ENCODE data around the gene TRPV3.
"Not testable (repeated sequence)": the region's sequence is repeated elsewhere in the genome, so short reads cannot be mapped to it uniquely, and the experiment has no call there.

TRPV3 gene

DNA sequence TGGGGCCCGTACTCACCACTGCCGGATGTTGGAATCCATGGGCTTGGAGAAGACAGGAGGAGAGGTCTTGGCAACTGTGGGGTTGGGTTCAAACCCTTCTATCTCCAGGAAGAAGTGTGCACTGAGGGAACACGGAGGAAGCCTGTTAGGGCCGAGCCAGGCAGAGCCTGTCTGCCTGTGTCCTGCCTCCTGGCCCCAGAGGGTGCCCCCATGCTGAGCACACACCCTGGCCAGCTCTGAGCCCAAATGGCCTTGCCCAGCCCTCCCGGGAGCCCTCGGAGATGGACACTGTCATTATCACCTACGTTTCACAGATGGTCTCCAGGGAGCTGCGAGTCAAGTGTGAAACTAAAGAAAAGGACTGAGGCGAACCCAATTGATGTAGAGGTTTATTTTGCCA lies 12.5 kb downstream of the TRPV3 start:
- no peak for DNase-seq

DNA sequence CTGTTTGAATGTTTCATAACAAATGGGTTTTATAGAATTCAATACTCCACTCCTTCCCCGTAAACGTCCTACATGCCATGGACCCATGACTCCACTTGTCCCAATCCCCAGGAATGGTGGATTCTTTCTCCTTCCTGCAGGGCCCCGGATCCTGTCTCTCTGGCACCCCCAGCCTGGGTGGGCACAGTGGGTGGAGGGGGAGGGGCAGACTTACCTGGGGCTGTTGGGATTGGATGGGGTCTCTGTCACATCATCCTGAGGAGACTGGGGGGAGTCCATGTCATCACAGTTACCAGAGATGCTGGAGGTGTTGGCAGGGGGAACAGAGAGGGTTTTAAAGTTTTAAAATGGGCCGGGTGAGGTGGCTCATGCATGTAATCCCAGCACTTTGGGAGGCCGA lies 13.2 kb downstream of the TRPV3 start:
- DNase-seq, result no peak

- DNase-seq, result no peak
These were observed 14.2 kb downstream of the TRPV3 start for GRCh38 chr17:3543453-3543852.

GRCh38 chr17:3542410-3543088 lies 15.1 kb downstream of the TRPV3 start:
- no peak for DNase-seq

GRCh38 chr17:3539881-3540540 lies 17.6 kb downstream of the TRPV3 start:
- no peak for DNase-seq

- no peak for DNase-seq
These were observed 20.9 kb downstream of the TRPV3 start for GRCh38 chr17:3536716-3537115.

DNA sequence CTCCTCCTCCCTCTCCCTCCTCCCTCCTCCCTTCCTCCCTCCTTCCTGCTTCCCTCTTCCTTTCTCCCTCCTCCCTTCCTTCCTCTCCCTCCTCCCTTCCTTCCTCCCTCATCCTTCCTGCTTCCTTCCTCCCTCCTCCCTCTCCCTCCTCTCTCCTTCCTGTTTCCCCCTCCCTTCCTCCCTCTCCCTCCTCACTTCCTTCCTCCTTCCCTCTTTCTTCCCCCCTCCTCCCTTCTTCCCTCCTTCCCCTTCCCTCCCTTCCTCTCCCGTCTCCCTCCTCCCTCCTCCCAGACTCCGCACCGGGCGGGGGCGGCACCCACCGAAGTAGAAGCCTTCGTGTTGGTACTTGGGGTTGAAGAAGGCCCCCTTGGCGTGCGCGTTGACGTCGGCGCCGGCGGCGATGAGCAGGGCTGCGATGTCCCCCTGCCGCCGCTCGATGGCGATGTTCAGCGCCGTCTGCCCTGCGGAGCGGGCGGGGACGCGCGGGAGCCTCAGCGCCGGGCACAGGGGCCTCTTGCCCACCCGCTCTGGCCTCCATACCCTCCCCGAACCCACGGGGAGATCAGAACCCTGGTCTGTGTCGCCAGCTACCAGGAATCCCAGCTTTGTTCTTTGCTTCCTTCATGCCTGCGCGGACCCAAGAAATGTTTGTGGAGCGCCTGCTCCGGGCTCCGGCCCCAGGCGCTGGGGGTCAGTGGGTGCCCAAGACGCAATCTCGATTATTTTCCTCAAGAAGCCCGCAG lies 22.2 kb downstream of the TRPV3 start:
- DNase-seq, result peak; percentile 55

- peak; percentile 12 for DNase-seq
These were observed 22.7 kb downstream of the TRPV3 start for GRCh38 chr17:3534881-3535252.

DNA sequence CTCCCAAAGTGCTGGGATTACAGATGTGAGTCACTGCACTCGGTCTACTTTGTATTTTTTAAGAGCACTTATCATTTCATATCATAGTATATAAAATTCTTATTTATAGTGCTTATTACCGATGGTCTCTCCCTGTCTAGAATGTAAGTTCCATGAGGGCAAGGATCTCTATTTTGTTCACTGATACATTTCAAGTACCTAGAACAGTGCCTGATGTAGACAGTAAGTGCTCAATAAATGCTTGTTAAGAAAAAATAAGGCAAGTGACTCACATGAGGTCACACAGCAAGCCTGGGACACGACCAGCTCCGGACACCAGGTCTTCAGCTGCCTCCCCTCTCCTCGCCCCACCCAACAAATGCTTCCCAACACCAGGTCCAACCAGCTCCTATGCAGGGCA lies 23.9 kb downstream of the TRPV3 start:
- DNase-seq, result no peak

- DNase-seq, result no peak
These were observed 24.8 kb downstream of the TRPV3 start for GRCh38 chr17:3532859-3533142.

DNA sequence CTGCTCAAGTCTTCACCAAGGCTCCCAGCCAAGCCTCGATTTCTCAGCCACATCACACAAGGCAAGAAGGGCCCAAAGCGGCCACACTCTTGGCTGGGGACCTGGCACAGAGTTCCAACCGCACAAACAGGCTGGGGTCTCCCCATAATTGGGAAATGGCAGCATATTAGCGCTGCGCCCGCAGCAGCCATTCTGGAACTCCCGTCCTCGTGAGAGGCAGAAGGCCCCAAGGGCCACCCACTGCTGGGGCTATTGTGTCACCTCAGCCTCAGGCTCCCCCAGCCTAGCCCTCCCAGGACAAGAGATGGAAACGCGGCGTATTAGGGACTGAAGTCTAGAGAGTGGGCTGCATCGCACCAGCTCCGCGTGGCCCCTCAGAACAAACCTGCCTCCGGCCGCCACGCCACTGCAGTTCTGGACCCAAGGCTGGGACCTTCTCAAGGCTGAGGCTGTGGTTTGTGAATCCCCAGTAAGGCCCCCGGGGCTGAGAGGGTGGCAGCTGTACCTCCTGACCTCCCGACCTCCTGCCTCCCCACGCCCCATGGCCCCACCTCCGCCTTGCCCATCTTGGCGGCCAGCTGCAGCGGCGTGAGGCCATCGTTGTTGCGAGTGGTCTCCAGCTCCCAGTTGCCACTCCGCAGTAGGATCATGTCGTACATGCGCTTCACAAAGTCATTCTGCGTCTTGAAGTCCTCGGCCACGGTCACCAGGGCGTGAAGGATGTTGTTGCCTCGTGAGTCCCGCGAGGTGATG lies 25.3 kb downstream of the TRPV3 start:
- no peak for DNase-seq

GRCh38 chr17:3531266-3532101 lies 26.1 kb downstream of the TRPV3 start:
- DNase-seq, result no peak

DNA sequence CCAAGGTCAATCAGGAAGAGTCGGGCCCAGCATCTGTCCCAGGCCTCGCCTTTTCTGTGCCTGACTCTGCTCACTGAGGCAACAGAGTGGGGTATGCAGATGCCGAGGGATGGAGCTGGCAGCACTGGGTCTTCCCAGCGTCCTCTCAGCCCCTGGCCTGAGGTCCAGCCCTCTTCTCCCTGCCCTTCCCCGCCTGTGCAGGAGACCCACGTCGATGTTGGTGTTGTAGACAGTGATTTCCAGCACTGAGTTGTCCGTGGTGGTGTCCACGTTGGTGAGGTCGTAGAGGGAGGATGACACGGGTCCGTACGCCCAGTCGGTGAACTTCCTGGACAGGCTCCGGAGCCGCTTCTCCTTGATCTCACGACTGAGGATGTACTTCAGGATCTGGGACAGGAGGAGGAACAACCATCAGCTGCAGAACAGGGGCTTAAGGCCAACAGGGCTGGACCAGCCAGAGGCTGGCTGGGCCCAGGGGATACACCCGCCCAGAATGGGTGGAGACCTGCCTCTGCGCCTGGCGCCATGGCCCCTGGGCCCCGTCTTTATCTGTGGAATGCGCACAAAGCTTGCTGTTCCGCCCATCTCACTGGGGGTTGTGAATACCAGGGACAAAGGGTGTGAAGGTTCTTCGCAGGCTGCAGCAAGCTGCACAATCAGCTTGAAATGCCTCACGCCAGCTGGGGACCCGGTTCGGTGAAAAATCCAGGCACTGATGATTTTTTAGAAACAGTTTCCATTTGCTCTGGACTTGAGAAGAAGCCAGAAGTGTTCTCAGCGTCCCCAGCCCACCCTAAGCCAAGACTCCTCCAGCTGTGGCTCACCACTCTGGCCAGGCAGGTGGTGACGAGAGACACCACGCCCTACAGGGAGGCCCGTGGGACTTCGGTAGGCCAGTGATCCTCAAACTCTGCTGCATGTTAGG lies 27.5 kb downstream of the TRPV3 start:
- DNase-seq, result no peak

GRCh38 chr17:3528880-3529511 lies 28.6 kb downstream of the TRPV3 start:
- no peak for DNase-seq

DNA sequence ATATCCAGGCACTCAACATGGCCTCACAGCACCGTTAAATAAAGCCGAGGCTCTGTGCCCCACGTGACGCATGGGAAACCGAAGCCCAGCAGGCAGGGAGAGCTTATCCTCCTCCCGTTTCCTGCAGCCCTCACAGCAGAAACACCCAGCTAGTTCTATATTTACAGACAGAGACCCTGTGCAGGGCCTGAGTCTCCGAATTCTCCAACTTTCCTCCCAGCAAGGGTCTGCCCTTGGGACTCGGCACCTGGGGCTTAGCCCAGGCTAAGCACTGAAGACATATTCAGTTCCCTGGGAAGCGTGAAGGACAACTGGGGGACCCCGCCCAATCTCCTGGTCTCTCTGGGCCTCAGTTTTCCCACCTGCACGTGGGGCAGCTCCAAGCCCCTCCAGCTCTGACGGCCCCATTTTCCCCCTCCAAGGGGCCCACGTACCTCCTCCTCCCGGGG lies 29.2 kb downstream of the TRPV3 start:
- DNase-seq, result no peak

- no peak for DNase-seq
These were observed 29.7 kb downstream of the TRPV3 start for GRCh38 chr17:3527896-3528295.

- no peak for DNase-seq
These were observed 30.1 kb downstream of the TRPV3 start for GRCh38 chr17:3527468-3527867.

- no peak for DNase-seq
These were observed 30.6 kb downstream of the TRPV3 start for GRCh38 chr17:3526971-3527370.

DNA sequence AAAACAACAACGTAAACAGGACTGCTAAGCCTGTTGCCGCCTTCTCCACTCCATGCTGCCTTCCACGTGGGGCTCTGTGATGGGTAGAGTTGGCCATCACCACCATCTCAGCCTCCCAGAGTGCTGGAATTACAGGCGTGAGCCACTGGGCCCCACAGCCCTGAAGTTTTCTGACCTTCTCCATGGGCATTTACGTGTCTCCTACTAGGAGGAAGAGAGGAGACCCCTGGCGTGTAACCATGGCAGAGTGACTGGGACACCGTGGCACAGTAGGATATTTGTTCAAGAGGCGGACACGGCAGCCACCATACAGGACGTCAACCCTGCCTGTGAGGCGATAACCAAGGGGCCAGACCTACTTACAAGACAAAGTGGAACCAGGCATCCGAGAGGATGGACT lies 31.1 kb downstream of the TRPV3 start:
- no peak for DNase-seq

GRCh38 chr17:3524024-3524423 lies 33.6 kb downstream of the TRPV3 start:
- no peak for DNase-seq

DNA sequence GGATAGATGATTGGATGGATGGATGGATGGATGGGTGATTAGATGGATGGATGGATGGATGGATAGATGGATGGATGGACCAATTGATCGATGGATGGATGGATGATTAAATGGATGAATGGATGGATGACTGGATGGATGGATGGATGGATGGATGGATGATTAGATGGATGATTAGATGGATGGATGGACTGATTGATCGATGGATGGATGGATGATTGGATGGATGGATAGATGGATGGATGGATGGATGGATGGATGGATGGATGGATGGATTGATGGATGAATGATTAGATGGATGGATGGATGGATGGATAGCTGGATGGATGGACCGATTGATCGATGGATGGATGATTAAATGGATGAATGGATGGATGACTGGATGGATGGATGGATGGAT lies 38.1 kb downstream of the TRPV3 start:
- not testable (repeated sequence) for DNase-seq

Measured in CD4-positive, alpha-beta T cell treated with Interleukin-12 subunit alpha and Interleukin-12 subunit beta, for 1 hour (primary cell).